GM12865 (cell line): ENCODE measurements around the gene NFIX.

Source experiments
- DNase-seq: peaks from one replicate; pipeline ENCODE4 v3.0.0; 2010; ENCODE audit warnings: low read depth
- H3K4me3 ChIP-seq: 2 replicates; pipeline ENCODE4 v1.5.1; 2011; ENCODE audit warnings: mild to moderate bottlenecking, low read depth, low read length, control low read depth
- CTCF ChIP-seq: IDR thresholded peaks from 2 replicates; pipeline ENCODE4 v1.5.1; 2011; ENCODE audit warnings: low read length, control low read depth, low read depth, inconsistent platforms; ENCODE audit not compliant: insufficient read depth; ENCODE audit errors: missing control alignments

Gene NFIX

GRCh38 chr19:13127811-13128575, 132.7 kb downstream of the NFIX start:
- no peak for DNase-seq
- no peak overlapping the region for H3K4me3 ChIP-seq
- TF ChIP-seq CTCF: no peak

- TF ChIP-seq CTCF: no peak
- no peak for DNase-seq
- H3K4me3 ChIP-seq: no peak overlapping the region
Measured at GRCh38 chr19:13128583-13128982, 133.3 kb downstream of the NFIX start.

GRCh38 chr19:13129384-13129783, 134.1 kb downstream of the NFIX start:
- DNase-seq: no peak
- H3K4me3 ChIP-seq: no peak overlapping the region
- TF ChIP-seq CTCF: no peak

GRCh38 chr19:13130886-13131490, 135.7 kb downstream of the NFIX start:
- no peak overlapping the region for H3K4me3 ChIP-seq
- no peak for DNase-seq
- no peak for TF ChIP-seq CTCF

GRCh38 chr19:13132471-13133180, 137.4 kb downstream of the NFIX start:
- H3K4me3 ChIP-seq: no peak overlapping the region
- DNase-seq: no peak
- no peak for TF ChIP-seq CTCF

GRCh38 chr19:13133241-13133870, 138.1 kb downstream of the NFIX start:
- no peak for TF ChIP-seq CTCF
- H3K4me3 ChIP-seq: no peak overlapping the region
- no peak for DNase-seq
